Daoy (cell line): Measurements from ENCODE around the gene FOXL1. TPM values are rescaled to one million over a fixed set of nuclear protein-coding genes. Genes with fewer than 3 reads are reported as not detected.

Experiments
- DNase-seq: peaks from one replicate; pipeline ENCODE4 v3.0.0-alpha.2; 2015; ENCODE audit warnings: low read depth
- total RNA-seq: library from RNA; depleted of rRNA; stranded (reverse); fragments of >200 nt; shearing (Covaris generic); gene quantifications from 2 replicates; pipeline ENCODE4 v1.2.3, GENCODE V29; 2014

The FOXL1 gene
- total RNA-seq, 1 experiment from 2014 or later = 4.9 TPM

GRCh38 chr16:86604436-86605193, 26.3 kb downstream of the FOXL1 start:
- no peak for DNase-seq

DNA sequence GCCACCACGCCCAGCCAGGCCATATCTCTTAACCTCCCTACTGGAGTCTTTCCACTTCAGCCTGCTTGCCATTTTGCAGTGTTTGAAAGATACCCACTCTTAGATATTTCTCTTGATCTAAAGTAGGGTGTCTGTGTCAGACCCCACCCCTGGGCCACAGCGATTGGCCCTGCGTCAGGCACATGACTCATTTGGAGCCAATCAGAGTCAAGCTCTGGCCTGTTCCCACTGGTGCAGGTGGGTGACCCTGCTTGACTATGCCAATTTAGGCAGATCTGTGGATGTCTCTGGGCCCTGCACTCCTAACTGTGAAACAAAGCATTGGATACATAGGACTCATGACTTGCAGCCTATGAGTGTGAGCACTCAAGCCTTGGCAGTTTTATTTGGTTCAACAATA, 27.6 kb downstream of the FOXL1 start:
- no peak for DNase-seq

DNA sequence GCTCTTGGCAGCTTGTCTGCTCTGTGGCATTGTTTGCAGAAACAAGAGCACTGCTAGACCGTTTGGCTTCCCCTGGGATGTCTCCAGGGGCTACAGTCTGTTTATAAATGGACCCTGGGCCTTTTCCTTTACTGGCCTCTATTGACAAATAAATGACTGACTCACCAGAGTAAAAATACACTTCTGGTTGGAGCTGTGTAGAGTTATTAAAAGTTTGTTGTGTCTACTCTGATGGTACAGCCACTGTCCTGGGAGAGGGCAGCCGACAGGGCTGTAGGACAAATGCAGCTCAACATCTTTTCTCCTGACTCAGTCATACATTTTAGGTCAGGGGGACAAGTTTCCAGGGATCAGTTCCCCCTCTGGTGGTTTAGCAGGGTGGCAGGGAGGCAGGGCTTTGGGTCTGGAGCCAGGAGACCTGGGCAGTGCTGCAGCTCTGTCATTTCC, 30.0 kb downstream of the FOXL1 start:
- DNase-seq = no peak

DNA sequence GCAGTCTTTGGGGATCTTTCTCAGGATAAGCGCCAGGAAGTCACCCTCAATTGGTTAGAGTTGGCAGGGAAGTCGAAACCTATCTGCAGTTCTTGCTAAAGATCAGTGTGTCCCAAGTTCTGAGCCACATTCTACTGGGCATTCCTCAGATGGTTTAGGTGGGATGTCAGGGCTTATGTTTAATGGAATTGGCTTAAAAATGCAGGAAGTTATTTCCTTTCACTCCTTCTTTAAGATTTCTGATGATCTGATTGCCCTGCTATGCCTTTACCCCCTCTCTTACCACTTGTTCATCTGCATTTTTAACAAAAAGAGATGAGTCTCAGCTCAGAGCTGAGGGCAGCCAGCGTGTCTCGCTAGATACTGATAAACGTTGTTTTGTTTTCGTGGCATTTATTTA, 30.8 kb downstream of the FOXL1 start:
- peak; percentile 50 for DNase-seq

DNA sequence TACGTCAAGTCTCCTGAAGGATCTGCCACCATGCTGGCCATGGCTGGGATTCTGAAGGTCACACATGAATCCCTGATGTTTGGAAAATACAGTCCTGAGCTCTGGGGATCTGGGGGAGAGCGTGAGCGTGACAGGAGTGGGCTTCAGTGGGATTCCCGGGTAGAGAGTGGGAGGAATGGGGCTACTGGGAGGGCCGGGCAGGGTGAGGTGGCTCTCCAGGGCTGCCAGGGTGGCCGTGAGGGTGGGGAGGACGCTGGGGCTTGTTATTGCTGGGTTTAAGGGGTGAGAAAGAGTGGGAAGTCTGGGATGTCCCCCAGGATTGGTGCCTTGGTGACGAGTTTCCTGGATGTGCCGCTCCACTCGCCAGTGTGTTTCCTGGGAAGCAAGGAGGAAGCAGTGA, 31.3 kb downstream of the FOXL1 start:
- DNase-seq = no peak

- DNase-seq = no peak
These were observed 32.6 kb downstream of the FOXL1 start for GRCh38 chr16:86610779-86611524.

GRCh38 chr16:86611525-86611855, 33.1 kb downstream of the FOXL1 start:
- DNase-seq = no peak

- DNase-seq = no peak
These were observed 33.6 kb downstream of the FOXL1 start for GRCh38 chr16:86611941-86612340.

- DNase-seq = no peak
These were observed 36.4 kb downstream of the FOXL1 start for GRCh38 chr16:86614699-86615098.

DNA sequence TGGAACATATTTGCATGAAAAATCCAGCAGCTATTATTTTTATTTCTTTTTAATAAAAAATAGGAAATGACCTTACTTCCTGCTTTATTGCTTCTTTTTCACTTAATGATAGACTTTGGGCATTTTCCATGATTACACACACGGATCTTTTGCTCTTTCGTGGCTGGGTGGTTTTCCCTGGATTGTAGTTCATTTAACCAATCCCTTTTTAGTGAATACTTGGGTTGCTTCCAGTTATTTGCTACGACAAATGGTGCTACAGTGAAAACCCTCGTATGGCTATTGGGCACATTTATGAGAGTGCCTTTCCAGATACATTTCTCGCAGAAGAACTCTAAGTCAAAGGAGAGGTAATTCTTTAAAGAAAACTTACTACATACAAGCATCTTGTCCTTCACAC, 38.6 kb downstream of the FOXL1 start:
- DNase-seq = no peak

DNA sequence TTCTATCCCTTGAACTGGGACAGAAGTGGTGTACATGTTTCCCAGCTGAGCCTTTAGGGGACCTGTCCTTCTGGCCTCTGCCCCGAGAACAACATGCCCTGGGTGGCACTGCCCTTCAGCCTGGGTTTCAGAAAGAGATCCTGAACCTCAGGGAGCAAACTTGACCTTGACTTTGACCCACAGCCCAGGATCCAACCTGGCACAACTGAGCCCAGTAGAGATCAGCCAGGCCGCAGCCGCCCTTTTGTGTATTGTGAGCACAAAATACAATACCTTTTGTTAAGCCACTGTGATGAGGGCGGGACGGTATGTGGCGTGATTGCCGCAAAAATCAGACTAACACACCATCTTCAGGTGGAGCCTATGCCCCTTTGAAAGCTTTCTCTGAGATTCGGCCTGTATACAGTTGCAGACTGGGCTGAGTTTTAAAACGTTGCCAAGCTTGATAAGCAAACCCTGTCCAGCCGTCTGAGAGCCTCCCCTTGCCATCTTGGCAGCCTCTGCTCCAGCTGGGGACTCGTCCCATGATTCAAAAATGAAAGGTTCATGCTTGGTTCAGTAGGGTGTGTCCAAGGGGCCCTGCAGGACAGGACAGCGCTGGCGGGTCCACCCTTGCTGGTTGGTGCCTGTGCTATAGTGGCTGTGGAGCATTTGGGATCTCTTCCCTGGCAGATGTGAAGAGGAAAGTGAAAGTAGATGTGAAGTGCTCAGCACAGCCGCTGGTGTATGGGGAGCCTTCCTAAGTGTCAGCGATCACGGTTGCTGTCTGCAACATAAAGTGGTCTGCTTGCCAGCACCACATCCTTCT, 40.3 kb downstream of the FOXL1 start:
- DNase-seq = peak; percentile 58

GRCh38 chr16:86619239-86619794, 41.0 kb downstream of the FOXL1 start:
- peak; percentile 89 for DNase-seq

- no peak for DNase-seq
These were observed 41.8 kb downstream of the FOXL1 start for GRCh38 chr16:86620184-86620583.

- no peak for DNase-seq
These were observed 43.6 kb downstream of the FOXL1 start for GRCh38 chr16:86621966-86622365.

DNA sequence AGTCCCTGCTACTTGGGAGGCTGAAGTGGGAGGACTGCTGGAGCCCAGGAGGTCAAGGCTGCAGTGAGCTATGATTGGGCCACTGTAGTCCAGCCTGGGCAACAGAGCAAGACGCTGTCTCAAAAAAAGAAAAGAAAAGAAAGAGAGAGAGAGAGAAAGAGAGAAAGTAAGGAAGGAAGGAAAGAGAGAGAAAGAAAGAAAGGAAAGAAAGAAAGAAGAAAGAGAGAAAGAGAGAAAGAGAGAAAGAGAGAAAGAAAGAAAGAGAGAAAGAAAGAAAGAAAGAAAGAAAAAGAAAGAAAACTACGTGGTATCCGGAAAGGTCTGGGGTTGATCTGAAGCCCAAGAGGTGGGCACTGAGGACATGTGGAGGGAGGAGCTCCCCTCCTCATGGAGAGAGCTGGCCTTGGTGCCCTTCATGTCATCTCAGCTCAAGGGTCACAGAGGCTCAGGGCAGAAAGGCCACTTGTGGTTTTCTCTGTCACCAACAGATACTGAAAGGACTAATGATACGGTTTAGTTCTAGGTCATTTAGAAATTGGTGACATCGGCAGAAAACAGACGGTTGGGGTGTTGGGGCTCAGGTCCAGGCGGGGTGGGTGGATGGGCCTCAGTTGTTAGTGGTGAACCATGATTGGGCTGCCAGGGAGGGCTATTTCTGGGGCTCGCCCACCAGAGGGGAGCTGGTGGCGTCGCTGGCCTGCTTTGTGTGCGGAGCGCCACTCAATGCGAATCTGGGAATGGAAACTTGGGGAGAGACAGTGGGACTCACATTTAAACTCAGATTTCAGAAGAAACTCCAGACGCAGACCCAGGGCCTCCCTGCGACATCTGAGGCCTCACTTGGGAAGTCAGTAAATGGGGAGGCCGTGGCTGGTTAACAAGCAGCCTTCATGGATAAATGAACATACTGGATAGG, 44.6 kb downstream of the FOXL1 start:
- no peak for DNase-seq

DNA sequence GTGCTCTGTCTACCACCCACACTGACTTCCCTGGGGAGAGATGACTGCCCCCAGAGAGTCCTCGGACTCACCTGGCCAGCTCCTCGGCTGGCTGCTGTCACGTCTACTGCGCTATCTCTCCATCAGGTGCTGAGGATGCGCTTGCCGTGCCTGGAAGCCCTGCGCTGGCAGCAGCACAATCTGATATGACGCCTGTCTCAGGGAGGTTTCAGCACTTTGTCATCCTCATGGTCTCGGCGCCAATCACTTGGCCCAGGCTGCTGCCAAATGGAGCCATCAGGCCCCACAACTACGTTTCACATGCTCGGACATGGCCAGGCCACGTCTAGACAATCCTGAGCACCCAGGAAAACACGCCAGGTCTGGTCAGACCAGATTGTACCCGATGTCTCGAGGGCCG, 46.7 kb downstream of the FOXL1 start:
- DNase-seq = no peak

GRCh38 chr16:86625821-86626220, 47.5 kb downstream of the FOXL1 start:
- no peak for DNase-seq

DNA sequence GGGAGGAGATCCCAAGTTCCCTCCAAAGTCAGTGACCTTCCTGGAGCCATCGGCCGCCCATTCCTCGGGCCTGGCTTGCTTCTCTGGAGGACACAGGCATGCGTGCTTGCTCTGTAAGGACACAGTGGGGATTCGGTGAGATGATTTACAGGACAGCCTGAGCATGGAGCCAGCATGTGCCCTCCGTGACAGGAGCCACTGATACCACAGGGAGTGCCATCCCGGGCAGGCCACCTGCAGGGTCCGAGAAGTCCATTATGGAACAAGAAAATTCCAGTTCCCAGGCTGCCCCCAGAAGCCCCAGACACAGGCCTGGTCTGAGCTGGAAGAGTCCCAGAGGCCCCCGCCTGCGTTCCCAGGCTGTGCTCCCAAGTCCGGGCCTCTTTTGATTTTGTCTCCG, 47.9 kb downstream of the FOXL1 start:
- DNase-seq = no peak

DNA sequence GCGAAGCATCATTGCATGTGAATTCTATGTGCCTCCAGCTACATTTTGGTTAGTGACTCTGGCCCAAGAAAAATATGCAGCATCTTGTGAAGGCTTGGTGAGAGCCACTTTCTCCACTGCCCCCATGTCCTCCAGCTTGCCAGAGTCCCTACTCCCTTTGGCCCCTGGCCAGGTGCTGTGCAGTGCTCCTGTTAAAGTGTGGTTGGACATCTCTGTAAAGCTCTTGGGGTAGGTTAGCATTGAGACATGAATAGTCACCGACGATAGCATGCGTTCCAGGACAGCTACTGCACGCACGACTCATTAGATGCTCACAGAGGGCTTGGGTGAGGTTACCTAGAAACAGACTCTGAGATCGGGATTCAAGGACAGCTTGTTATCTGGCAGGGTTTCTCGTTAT, 48.6 kb downstream of the FOXL1 start:
- DNase-seq = no peak

- no peak for DNase-seq
These were observed 50.3 kb downstream of the FOXL1 start for GRCh38 chr16:86628614-86629013.

DNA sequence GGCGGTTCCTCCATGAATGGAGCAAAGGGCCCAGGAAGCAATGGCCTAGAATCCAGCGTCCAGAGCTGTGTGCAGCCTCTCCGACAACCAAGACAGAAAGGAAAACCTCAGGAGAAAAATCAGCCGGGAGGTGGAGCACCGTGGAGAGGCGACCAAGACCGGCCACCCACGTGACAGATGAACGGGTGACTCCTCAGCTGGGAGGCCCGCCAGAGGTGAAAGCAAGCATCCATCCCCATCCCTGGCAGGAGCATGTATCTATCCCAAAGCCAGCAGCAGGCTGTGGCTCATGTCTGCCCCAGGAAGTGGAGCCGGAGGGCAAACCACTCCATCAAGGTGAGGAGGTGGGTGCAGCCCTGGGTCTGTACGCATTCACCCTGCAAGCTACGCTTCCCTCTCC, 52.1 kb downstream of the FOXL1 start:
- no peak for DNase-seq
